ENCODE results near the gene TH.
"Not testable (repeated sequence)": the region's sequence is repeated elsewhere in the genome, so short reads cannot be mapped to it uniquely, and the experiment has no call there.

TH gene

DNA sequence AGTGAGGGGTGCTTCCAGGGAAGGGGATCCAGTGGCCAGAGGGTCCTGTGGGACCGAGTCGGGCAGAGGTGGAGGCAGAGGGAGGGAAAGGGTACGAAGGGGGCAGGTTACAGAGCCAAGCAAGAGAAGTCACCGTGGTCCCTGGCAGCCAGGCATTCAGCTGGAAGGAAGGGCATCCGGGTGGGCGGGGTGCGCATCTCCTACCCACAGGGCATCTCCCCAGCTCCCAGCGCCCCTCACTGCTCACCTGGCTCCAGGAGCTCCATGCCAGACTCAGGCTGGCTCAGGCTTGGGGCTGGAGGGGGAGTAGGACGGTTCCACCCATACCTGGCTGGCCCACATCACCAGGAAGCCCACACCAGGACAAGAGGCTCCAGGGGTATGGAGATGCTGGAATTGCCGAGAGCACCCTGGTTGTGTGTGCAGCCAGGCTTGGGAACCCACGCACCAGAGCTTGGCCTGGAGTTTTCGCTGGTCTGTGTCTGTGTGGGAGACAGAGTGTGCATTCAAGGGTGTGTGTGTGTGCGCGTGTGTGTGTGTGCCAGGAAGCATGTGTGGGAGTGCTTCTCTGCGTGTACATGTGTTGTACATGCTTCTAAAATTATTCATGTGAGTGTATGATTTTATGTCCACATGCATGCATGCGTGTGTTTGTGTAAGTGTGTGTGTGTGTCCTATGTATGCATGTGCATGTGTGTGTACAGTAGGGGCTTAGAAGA lies 6.6 kb upstream of the TH start:
- not testable (repeated sequence) for DNase-seq (ENCODE audit: low read depth)

DNA sequence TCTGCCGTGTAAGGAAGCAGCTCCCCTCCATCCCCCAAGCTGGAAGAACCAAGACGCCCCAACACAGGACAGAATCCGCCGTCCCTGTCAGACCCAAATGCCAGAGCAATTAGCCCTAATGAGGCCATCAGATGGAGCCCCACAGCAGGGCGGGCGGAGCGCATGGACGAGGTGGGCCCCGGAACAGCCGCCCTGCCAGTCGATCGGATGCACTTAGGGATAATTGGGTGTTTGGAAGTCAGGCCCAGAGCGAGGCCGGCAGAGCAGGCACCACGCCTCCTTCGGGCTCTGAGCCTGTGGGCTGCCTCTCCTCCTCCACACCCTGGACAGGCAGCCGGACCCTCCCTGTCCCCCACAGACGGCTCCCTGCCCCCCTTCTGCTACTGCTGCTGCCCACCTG lies 5.5 kb upstream of the TH start:
- no peak for DNase-seq (ENCODE audit: low read depth)

DNA sequence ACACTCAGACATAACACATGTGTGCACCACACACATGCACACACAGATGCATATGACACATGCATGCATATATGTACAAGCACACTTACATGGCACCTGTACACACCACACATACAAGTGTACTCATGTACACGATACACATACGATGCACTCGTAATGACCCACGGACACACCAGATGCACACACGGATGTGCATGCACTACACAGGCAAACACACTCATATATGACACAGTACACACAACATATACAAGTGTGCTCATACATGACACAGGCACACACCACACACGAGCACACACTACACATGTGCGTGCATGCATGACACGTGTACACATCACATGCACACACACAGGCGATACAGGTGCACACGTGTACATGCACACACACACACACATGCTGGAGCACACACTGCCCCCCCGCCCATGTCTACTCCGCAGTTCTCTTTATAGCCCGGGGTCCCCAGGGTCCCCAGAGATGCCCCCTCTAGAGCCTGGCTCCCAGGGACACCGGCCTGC lies 4.8 kb upstream of the TH start:
- no peak for DNase-seq (ENCODE audit: low read depth)

GRCh38 chr11:2175659-2176058 lies 4.0 kb upstream of the TH start:
- no peak for DNase-seq (ENCODE audit: low read depth)

GRCh38 chr11:2174361-2174760 lies 2.7 kb upstream of the TH start:
- DNase-seq (ENCODE audit: low read depth) = no peak

DNA sequence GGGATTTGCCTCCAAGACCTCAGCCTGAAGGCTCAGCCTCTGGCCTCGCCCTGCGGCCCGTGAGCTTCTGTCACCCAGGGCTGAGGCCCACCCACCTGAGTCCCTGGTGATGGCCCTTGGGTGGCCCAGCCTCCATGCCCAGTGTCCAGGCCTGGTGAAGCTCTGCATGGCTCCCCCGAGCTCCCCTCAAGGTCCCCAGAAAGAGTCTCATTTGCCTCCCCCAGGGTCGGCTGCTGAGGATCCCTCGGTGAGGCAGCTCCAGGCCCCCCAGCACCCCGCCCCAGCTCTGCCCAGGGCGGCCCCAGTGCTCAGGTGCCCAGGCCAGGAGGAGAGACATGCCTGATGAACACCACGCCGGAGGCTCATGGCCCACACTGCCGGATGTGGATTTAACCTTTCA lies 2.1 kb upstream of the TH start:
- no peak for DNase-seq (ENCODE audit: low read depth)

- no peak for DNase-seq (ENCODE audit: low read depth)
Measured at GRCh38 chr11:2173150-2173693, 1.6 kb upstream of the TH start.

DNA sequence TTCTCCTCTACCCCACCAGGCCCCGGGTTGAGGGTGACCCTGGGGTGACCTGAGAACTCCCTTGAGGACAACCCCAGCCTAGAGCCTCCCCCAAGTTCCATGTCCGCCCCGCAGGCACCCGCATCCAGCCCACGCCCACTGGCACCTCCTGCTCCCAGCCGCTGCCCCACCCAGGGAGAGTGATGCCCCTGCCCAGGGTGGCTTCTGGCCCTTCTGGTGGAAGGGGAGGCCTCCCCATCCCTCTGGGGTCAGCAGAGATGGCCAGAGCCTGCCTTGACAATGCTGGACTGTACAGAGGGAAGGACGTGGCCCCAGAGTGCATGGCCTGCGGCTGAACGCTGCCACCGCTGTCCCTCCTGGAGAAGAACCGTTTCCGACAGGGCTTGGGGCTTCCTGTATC lies 1.1 kb upstream of the TH start:
- no peak for DNase-seq (ENCODE audit: low read depth)

DNA sequence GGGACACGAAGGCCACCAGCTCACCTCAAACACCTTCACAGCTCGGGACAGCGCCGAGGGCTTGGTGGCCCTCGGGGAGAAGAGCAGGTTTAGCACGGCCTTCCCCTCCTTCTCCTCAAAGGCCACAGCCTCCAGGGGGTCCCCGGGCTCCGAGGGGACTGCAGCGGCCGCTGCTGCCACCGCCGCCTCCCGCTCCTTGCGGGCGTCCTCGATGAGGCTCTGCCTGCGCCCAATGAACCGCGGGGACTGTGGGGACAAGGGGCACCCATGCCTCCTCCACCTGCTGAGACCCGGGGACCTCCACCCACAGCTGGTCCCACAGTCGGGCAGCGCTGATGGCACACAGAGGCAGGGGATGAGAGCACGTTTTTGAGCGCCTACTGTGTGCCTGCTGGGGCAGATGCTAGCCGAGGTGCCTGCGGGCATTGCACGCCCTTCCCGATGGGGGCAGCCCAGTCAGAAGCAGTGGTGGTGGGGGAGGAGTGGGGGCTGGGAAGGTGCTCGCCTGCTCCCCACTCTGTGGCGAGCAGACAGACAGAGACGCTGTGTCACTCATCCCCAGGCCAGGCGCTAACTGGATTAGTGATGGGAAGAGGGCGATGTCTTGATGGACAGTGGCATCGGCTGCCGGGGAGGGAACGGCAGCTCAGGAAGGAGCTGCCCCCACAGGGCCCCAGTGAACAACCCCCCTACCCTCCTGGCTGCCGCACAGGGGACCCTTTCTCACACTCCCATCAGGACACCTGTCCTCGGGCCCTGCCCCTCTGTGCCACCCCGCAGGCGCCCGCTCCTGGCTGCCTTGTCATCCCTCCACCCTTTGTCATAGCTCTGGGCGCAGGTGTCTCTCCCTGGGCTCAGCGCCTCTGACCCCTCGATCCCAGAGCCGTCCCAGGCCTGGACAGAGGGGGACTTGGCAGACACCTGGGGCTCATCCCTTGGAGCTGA lies 1.7 kb downstream of the TH start:
- no peak for DNase-seq (ENCODE audit: low read depth)

GRCh38 chr11:2169005-2169378 lies 2.6 kb downstream of the TH start:
- no peak for DNase-seq (ENCODE audit: low read depth)

DNA sequence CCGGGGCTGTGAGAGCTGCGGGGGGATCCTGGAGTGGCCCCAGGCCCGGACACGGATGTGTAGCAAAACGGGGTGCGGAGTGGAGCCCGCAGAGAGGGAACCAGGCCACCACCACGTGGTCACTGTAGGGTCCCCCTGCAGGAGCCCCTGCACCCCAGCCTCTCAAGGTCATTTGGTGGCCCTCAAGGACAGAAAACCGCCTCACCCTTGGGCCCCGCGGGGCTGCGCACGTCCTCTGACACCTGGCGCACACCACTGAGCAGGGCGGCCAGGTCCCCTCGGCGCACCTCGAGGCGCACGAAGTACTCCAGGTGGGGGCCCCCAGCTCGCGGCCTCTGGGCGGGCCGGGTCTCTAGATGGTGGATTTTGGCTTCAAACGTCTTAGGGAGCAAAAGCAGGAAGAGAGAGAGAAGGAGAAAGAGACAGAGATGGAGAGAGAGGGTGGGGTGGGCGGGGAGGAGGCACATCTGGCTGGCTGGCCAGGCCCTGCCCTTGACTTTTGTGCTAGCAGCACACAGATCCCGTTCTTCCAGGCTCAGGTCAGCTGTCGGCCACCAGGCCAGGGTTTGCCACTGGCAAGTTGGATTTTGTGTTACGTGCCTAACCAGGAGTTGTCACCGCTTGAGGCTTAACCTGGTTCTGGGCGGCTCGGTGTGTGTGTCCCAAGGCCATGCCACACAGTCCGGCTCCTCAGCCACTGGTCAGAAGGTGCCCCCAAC lies 3.2 kb downstream of the TH start:
- no peak for DNase-seq (ENCODE audit: low read depth)

- no peak for DNase-seq (ENCODE audit: low read depth)
Measured at GRCh38 chr11:2167141-2168045, 4.2 kb downstream of the TH start.

GRCh38 chr11:2166091-2166851 lies 5.3 kb downstream of the TH start:
- DNase-seq (ENCODE audit: low read depth) = no peak

DNA sequence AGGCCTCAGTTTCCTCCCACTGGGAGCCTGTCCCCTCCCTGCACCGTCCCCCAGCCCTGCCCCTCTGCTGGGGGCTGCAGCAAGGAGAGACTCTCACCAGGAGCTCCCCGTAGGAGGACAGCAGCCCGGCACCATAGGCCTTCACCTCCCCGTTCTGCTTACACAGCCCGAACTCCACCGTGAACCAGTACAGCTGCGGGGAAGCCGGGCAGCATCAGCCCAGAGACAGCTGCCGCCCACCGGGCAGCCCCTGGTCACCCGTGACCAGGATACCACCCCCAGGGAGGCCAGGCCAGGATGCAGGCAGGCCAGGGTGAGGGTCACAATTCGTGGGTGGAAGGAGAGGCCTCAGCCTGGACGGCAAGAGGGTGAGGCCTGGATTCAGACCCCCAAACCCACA lies 6.0 kb downstream of the TH start:
- no peak for DNase-seq (ENCODE audit: low read depth)

DNA sequence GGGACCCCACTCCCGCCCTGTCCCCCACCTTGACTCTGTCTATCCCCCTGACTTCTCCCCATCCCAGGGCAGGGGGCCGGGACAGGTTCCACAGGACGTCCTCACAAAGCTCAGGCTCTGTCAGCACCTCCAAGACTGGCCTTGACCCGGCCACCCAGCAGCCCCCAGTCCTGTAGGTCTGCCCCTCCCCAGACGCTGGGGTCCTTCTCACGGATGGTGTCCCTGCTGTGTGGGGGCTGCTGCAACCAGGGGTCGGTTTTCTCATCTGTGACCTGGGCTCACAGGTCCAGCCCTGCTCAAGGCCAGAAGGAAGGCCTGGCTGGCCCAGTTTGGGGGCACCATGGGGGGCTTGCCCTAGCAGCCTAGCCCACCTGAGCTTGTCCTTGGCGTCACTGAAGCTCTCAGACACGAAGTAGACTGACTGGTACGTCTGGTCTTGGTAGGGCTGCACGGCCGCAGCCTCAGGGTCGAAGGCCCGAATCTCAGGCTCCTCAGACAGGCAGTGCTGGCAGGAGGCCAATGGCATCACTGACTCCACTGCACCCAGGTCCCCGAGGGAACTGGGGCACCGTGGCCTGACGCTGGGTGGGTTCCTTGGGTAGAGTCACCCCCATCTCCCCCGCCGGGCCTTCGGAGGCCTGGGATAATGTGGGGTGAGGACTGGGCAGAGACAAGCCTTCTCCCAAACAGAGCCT lies 6.6 kb downstream of the TH start:
- DNase-seq (ENCODE audit: low read depth) = no peak

GRCh38 chr11:2164081-2164480 lies 7.5 kb downstream of the TH start:
- DNase-seq (ENCODE audit: low read depth) = no peak

DNA sequence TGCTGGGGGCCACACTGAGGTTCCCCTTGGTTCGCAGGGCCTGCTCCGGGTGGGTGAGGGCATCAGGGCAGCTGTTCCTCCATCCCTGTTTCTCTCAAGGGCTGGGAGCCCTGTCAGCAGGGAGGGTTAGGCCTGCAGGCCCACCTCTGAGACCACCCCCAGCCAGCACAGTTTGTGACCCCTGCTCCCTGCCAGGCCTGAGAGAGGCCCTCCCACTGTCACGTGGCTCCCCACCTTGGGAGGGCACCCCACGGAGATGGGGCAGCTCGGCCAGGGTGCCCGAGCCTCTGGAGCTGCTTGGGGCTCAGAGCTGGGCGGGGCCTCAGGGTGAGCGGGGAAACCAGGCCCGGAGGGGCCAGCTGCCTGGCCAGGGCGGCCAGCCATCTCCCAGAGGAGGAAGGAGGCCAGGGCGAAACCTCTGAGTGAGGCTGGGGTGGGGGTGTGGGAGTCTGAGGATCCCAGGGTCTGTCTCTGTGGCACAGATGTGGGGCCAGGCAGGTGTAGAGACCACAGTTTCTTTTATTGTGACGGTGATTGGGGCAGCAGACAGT lies 8.1 kb downstream of the TH start:
- DNase-seq (ENCODE audit: low read depth) = no peak

DNA sequence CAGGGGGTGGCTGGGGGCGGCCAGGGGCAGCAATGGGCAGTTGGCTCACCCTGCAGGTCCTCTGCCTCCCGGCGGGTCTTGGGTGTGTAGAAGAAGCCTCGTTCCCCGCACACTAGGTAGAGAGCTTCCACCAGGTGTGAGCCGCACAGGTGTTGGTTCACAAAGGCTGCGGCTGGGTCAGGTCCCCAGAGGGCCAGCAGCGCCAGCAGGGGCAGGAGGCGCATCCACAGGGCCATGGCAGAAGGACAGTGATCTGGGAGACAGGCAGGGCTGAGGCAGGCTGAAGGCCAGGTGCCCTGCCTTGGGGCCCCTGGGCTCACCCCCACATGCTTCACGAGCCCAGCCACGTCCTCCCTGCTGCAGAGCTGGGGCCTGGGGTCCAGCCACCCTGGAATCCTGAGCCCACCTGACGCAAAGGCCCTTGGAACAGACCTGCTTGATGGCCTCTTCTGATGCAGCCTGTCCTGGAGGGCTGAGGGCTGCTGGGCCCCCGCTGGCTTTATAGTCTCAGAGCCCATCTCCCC lies 10.8 kb downstream of the TH start, which contains the start of gene INS:
INS (minus strand) TSS at position 474 of the 524 bp plus-strand sequence; CDS start at position 236, 238 bp downstream.
- DNase-seq (ENCODE audit: low read depth) = no peak
